Measurements from ENCODE around the gene ETS1. TPM values are rescaled to one million over a fixed set of nuclear protein-coding genes. Genes with fewer than 3 reads are reported as not detected.

Gene ETS1
- total RNA-seq, 4 donors from 2014 or later = 46.3 to 70.6 (median 57.6) TPM

- Histone ChIP-seq H3K9me3 (no peaks in the 10 kb centered on the region), H3K4me3 (no peak overlapping the region), H3K36me3 (no peaks in the 10 kb centered on the region), H3K4me1 (no peaks in the 10 kb centered on the region), H3K27me3 (no peaks in the 10 kb centered on the region), H3K27ac (no peak overlapping the region)
- TF ChIP-seq CTCF (IDR thresholded peaks at IDR 0.05) (no peak), EP300 (IDR thresholded peaks at IDR 0.05) (no peak), POLR2A (IDR thresholded peaks at IDR 0.05) (no peak)
- WGBS, 2 donors = 73 to 79% methylated on average over 3 of the region's 3 CpGs
- DNase-seq (ENCODE audit: low spot score in 2 of 2) = no peak
These were observed 8.4 kb upstream of the ETS1 start for GRCh38 chr11:128595775-128596174.

GRCh38 chr11:128595221-128595620 lies 7.9 kb upstream of the ETS1 start:
- Histone ChIP-seq H3K27ac (no peak overlapping the region), H3K27me3 (no peaks in the 10 kb centered on the region), H3K36me3 (no peaks in the 10 kb centered on the region), H3K4me1 (no peaks in the 10 kb centered on the region), H3K9me3 (no peaks in the 10 kb centered on the region), H3K4me3 (no peak overlapping the region)
- WGBS, 2 donors = 48 to 55% methylated on average over 3 of the region's 3 CpGs
- no peak for DNase-seq (ENCODE audit: low spot score in 2 of 2)
- no peak for TF ChIP-seq CTCF (IDR thresholded peaks at IDR 0.05)
- no peak for TF ChIP-seq EP300 (IDR thresholded peaks at IDR 0.05)
- no peak for TF ChIP-seq POLR2A (IDR thresholded peaks at IDR 0.05)

- DNase-seq (ENCODE audit: low spot score in 2 of 2) = no peak
- Histone ChIP-seq H3K4me3 (no peak overlapping the region), H3K27me3 (no peaks in the 10 kb centered on the region), H3K9me3 (no peaks in the 10 kb centered on the region), H3K4me1 (no peaks in the 10 kb centered on the region), H3K36me3 (no peaks in the 10 kb centered on the region), H3K27ac (no peak overlapping the region)
- TF ChIP-seq EP300 (IDR thresholded peaks at IDR 0.05) (no peak), CTCF (IDR thresholded peaks at IDR 0.05) (no peak), POLR2A (IDR thresholded peaks at IDR 0.05) (no peak)
- 56 to 73% methylated on average over 1 of the region's 1 CpG for WGBS, 2 donors
These were observed 6.9 kb upstream of the ETS1 start for GRCh38 chr11:128594226-128594625.

GRCh38 chr11:128593281-128593680 lies 5.9 kb upstream of the ETS1 start:
- H3K36me3 ChIP-seq = no peaks in the 10 kb centered on the region
- H3K27ac ChIP-seq = no peak overlapping the region
- H3K4me3 ChIP-seq = no peak overlapping the region
- no peaks in the 10 kb centered on the region for H3K27me3 ChIP-seq
- DNase-seq (ENCODE audit: low spot score in 2 of 2) = no peak
- TF ChIP-seq CTCF (IDR thresholded peaks at IDR 0.05) = no peak
- no peak for TF ChIP-seq POLR2A (IDR thresholded peaks at IDR 0.05)
- no peak for TF ChIP-seq EP300 (IDR thresholded peaks at IDR 0.05)
- H3K4me1 ChIP-seq = no peaks in the 10 kb centered on the region
- 70 to 72% methylated on average over 4 of the region's 4 CpGs for WGBS, 2 donors
- no peaks in the 10 kb centered on the region for H3K9me3 ChIP-seq

GRCh38 chr11:128592454-128592853 lies 5.1 kb upstream of the ETS1 start:
- no peaks in the 10 kb centered on the region for H3K9me3 ChIP-seq
- no peak for DNase-seq (ENCODE audit: low spot score in 2 of 2)
- H3K4me1 ChIP-seq = no peaks in the 10 kb centered on the region
- 75 to 76% methylated on average over 7 of the region's 7 CpGs for WGBS, 2 donors
- no peak overlapping the region for H3K4me3 ChIP-seq
- H3K27me3 ChIP-seq = no peaks in the 10 kb centered on the region
- TF ChIP-seq CTCF (IDR thresholded peaks at IDR 0.05) (no peak), EP300 (IDR thresholded peaks at IDR 0.05) (no peak)
- H3K27ac ChIP-seq = no peak overlapping the region
- H3K36me3 ChIP-seq = no peaks in the 10 kb centered on the region
